HG02678 (cell line): ENCODE data around the gene C15orf39.
"Not testable (repeated sequence)": the region's sequence is repeated elsewhere in the genome, so short reads cannot be mapped to it uniquely, and the experiment has no call there.

Source experiments
- ATAC-seq: cut with Tn5 transposase; IDR thresholded peaks from one replicate; pipeline ENCODE4 v1.9.1; 2021; ENCODE audit warnings: mild to moderate bottlenecking, moderate library complexity; ENCODE audit not compliant: unreplicated experiment

Gene C15orf39

DNA sequence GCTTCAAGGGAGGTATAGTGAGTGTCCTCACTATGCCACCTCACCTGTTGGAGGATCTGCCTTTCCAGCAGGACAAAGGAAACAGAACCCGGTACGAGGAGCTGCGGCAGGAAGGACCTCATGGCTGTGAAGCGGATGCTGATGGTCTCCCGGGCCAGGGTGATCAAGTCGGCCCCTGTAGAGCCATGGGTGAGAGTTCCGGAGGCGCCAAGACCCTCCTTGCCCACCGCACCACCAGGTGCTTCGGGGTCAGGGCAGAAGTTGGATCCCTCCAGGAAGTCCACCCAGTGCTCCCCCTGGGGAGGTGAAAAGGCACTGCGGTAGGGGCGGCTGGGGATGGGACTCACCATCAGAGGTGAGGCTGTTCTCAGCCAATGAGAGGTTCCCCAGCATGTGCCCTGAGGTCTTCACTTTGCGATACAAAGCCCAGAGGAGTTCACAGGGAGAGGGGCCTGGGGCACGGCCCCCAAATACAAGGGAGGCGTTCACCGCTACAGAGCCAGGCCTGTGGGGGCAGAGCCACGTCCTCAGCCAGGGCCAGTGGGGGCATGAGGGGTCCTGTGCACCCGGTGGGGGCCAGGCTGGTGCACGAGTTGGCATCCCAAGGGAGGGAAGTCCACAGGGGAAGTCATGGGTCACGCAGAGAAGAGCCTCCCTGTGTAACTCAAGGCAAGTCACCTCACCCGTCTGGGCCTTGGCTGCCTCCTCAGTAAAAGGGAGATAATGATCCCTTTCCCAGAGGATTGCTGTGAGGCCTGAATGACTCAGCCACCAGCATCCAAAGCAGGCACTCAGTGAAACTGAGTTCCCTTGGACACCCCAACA is 27.7 kb downstream of the C15orf39 start:
- no peak for ATAC-seq

DNA sequence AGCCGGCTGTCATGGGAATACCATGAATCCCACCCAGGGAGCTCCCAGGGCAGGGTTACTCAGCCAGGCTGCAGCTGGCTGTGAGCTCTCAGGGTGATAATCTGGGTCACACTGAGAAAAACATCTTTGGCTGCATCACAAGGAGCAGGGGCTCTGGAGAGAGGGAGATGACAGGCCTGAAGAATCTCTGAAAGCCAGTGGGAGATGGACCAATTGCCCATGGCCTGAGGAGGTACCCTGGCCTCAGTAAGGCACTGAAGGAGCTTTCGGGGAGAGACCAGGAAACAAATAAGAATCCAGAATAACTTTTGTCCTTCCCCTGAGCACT is 28.3 kb downstream of the C15orf39 start:
- no peak for ATAC-seq

DNA sequence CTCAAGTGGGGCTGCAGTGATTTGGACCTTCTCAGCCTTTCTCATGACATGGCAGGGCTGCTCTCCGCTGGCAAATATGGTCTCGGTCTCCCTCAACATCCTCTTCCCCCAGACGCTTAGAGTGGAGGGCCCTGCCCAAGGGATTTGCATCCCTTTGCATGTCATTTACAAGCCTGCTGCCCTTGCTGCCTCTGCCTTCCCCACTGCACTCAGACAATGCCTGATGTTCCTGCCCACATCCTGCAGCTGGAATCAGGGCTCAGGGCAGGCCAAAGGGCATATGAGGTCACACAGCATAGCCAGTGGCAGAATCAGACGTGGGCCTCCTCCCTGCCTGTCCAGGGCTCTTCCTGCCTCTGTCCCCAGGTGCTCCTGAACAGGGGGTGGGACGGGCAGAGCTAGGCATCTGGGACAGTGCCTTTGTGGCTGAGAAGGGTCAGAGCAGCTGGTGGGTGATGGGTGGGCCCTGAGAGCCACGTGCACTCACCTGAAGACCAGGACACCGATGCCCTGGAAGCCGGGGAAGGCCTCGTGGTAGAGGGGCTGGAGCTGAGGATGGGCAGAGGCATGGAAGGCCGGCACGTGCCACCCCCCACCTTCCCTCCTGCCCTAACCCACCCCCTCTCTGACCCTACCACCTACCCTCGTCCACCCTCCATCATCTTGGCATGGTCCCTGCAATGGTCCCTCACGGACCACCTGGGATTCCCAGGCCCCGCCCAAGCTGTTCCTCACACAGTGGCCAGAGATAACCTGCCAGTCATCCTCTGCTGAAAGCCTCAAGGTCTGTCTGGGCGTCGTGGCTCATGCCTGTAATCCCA is 29.1 kb downstream of the C15orf39 start:
- no peak for ATAC-seq

DNA sequence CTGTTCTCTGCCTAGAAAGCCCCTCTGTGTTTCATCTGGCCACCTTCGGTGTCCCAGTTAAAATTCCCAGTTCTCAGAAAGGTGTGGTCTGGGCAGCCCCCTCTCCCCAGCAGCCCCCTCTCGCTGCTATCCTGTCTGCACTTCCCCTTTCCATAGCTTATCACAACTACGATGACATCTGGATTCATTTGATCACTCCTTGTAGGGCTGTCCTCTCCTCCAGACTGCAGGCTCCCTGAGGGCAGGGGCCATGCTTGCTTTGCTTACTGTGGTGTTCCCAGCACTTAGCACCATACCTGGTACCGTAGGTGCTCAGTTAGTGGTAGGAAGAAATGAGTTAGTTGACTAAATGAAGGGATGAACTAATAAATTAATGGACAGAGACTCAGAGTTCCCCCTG is 30.2 kb downstream of the C15orf39 start:
- ATAC-seq, result no peak

GRCh38 chr15:75232252-75232813 is 30.7 kb downstream of the C15orf39 start:
- ATAC-seq, result no peak

- ATAC-seq, result no peak
These were observed 31.3 kb downstream of the C15orf39 start for GRCh38 chr15:75232826-75233503.

DNA sequence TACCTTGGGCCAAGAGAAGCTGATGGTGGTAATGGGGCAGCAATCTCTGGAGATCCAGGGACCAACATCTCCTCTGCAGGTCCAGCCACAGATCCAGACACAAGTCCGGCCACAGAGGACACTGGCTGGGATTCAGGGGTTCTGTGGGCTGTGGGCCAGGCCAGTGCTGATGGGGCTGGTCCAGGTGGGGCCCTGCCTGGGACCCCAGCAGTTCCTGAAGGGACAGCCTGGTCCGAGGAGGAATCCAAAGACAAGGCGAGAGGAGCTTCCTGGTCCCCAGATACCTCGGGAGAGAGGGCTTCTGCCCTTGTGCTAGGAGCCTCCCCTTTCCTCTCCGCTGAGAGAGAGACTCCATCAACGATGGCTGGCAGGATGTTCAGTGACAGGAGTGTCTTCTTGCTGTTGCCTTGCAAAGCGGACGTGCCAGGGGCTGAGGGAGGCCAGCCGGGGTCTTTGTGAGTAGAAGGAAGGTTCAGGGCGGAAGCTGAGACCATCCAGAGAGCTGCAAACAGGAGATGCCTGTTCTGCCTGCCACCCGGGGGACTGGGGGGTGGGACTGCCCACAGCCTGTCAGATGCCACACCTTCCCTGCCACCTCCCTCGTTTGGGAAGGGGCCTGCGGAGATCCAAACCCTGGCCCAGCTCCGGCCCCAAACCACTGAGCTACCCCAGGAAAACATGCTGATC is 32.0 kb downstream of the C15orf39 start:
- ATAC-seq, result no peak

GRCh38 chr15:75234191-75234810 is 32.6 kb downstream of the C15orf39 start:
- ATAC-seq, result no peak

- no peak for ATAC-seq
These were observed 33.5 kb downstream of the C15orf39 start for GRCh38 chr15:75235051-75235673.

DNA sequence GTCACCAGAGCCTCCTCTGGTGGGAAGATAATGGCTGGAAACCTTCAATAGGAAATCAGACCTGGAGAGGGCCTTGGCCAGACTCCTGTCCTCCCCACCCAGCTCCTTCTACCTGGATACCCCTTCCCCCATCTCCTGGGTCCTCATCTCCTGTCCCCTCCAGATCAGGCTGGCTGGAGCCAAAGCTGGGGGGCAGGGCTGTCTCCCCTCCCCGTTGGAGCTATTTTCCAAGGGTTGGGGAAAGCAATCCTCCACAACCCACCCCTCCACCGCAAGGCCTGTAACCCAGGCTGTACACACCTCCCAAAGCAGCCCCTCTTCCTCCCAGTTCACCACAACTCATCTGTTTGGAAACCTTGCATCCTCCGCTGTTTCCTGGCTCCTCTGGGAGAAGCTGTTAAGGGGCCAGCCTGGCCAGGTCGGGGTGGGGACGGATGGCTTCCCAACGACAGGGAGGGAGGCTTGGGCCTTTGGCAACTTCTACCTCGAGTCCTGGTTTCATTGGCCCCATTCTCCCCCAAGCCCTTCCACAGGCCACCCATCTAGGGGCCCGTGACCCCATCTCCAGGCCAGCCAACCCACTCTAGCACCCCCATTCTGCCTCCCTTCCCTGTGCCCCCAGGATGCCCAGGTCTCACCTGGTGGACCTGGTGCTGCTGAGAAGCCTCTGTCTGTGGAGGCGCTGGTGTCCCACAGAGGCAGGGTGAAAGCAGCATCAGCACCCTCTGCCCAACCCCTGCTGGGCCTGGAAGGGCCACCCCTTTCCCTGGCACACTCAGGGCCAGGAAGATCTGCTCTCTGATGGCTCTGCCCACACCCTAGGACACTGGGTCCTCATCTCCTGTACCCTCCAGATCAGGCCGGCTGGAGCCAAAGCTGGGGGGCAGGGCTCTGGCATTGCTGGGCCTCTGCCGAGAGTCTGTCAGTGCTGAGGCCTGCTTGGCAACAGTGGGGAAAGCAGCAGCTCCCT is 34.4 kb downstream of the C15orf39 start:
- ATAC-seq, result no peak

DNA sequence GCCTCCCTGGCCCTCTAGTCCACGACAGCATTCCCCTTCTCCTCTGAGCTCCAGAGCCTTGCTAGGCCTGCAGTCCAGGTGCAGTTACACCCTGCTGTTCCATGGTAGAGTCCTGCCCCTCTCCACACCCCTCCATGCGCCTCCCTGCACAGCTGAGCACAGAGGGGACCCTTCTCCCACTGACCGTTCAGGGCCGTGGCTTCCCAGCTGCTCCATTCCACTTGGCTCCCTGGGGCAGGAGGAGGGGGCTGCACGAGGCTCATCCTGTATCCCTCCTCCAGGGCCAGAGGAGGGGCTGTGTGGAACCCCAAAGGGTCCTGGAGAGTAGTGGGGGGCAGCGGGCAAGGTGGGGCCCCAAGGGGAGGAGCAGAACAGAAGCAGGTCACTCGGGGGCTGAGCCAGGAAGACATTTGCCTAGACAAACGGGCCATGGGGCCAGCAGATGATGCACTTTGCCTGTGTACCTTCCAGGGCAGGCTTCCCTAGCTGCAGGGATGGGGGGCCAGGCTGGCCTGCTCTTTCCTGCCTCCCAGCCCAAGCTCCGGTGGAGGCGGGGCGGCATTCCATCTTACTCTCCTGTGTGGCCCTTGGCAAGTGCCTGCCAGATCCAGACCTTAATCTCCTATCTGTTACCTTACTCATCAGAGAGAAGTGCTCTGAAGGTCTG is 35.8 kb downstream of the C15orf39 start:
- ATAC-seq, result no peak

DNA sequence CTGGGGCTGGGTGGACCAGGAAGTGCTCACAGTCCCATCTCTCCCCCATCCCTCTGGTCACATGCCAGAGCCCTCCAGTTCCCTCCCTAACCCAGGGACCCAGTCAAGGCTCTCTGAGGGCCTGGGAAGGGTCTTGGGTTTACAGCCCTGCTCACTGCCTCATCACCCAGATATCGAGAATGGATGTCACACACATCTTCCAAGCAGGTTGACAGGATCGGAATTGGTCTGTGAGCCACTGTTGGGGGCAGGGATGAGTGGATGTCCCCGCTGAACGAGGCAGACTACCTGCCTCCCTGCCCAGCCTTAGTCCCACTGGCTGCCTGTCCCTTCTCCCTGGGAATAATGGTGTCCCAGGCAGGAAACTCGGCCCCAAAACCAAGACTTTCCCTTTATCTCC is 36.5 kb downstream of the C15orf39 start:
- ATAC-seq, result no peak

DNA sequence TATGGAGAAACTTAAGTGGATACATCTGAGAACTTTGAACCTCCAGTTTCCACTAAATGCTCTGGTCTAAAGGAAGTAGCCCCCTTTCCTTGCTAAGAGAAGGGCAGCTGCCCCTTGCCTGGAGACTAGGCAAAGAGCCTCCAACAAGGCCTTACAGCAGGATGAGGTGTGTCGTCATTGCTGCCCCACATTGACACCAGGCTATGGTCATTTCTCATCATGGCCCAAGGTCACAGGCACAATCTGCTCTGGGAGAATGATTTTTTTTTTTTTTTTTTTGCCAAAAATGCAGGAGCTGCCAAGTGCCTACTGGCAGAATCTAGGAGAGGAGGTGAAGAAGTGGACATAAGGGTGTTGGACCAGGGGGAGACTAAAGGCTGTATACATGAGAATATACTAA is 44.1 kb downstream of the C15orf39 start:
- ATAC-seq, result not testable (repeated sequence)

GRCh38 chr15:75248991-75249390 is 47.3 kb downstream of the C15orf39 start:
- not testable (repeated sequence) for ATAC-seq

GRCh38 chr15:75249726-75250125 is 48.0 kb downstream of the C15orf39 start:
- no peak for ATAC-seq

GRCh38 chr15:75251343-75251742 is 49.7 kb downstream of the C15orf39 start:
- not testable (repeated sequence) for ATAC-seq

GRCh38 chr15:75252285-75252684 is 50.6 kb downstream of the C15orf39 start:
- ATAC-seq, result not testable (repeated sequence)

- not testable (repeated sequence) for ATAC-seq
These were observed 56.4 kb downstream of the C15orf39 start, which contains the start of gene GOLGA6C for GRCh38 chr15:75258034-75258433. GOLGA6C (plus strand) TSS chr15:75258334; CDS start chr15:75258599, 265 bp downstream.
